HepG2 (cell line): Measurements from ENCODE around the gene CDCA5. TPM values are rescaled to one million over a fixed set of nuclear protein-coding genes. Genes with fewer than 3 reads are reported as not detected.
A peak's percentile ranks its signal among the peaks of the same experiment; 100 is the strongest.
"Not testable (repeated sequence)": the region's sequence is repeated elsewhere in the genome, so short reads cannot be mapped to it uniquely, and the experiment has no call there.

Experiments
- ATAC-seq: fragments of 200-7000 bp; cut with Tn5 transposase; 3 replicates; pipeline ENCODE4 v1.9.1; 2020; ENCODE audit warnings: mild to moderate bottlenecking, moderate library complexity
- BruUV-seq: library from RNA; stranded (reverse); fragments of 400-500 nt; replicated peaks from 2 replicates; lab custom pipeline; 2021; lab: Mats Ljungman, UMichigan
- CTCF ChIA-PET: fragments of 300-600 bp; formaldehyde crosslinking; extraction: SDS; loops from one replicate; lab custom pipeline; 2021; ENCODE audit warnings: low total read pairs, inconsistent platforms, low intra/inter-chr PET ratio; lab: Yijun Ruan, JAX
- POLR2A ChIA-PET: fragments of 350-600 bp; sonication (Branson Sonifier 250); formaldehyde crosslinking; loops from one replicate; lab custom pipeline; 2020; ENCODE audit warnings: antibody characterized with exemption, inconsistent platforms; lab: Yijun Ruan, JAX
- DNase-seq: peaks from one replicate; pipeline ENCODE4 v3.0.0-alpha.2; 2015; ENCODE audit warnings: low spot score
- FAIRE-seq: peaks from 3 replicates; lab custom pipeline; 2011; peaks lifted over from hg19 to GRCh38; lab: Jason Lieb, UNC
- H2AFZ ChIP-seq: one replicate; pipeline ENCODE4 v1.6.1; 2011; ENCODE audit warnings: low read length, inconsistent platforms
- H3K27ac ChIP-seq: fragments of 300-600 bp; 3 replicates; pipeline ENCODE4 v1.8.0; 2011; ENCODE audit warnings: mixed run types, mild to moderate bottlenecking, mixed read lengths, low read length, inconsistent platforms; ENCODE audit not compliant: insufficient read depth; ENCODE audit errors: extremely low read length
- H3K27me3 ChIP-seq, 2 experiments: fragments of 200-600 bp in 1 of 2; 2 replicates in 1 of 2; 3 replicates in 1 of 2; pipeline versions ENCODE4 v1.6.0 to v1.8.0; 2011; ENCODE audit warnings: low read length in 2 of 2, mild to moderate bottlenecking in 2 of 2, moderate library complexity in 2 of 2, inconsistent platforms in 1 of 2; ENCODE audit not compliant: insufficient read depth in 2 of 2, control insufficient read depth in 1 of 2
- H3K36me3 ChIP-seq, 2 experiments: fragments of 200-600 bp in 1 of 2; replicated peaks in 1 of 2; 2 replicates in 1 of 2; 3 replicates in 1 of 2; pipeline versions ENCODE4 v1.5.1 to v1.8.0; 2011; ENCODE audit warnings: low read length in 2 of 2, inconsistent platforms in 1 of 2; ENCODE audit not compliant: insufficient read depth in 2 of 2, control insufficient read depth in 1 of 2
- H3K4me1 ChIP-seq: 2 replicates; pipeline ENCODE4 v1.5.1; 2012; ENCODE audit warnings: low read length, inconsistent platforms; ENCODE audit not compliant: insufficient read depth
- H3K4me2 ChIP-seq: 2 replicates; pipeline ENCODE4 v1.6.0; 2011; ENCODE audit warnings: low read depth, low read length, inconsistent platforms
- H3K4me3 ChIP-seq, 3 experiments: fragments of 200-600 bp in 1 of 3; sonication (generic), shearing (Covaris generic) in 1 of 3; replicated peaks in 1 of 3; 2 replicates each; pipeline ENCODE4 v1.5.1; 2011 to 2016; ENCODE audit warnings: low read length in 3 of 3, inconsistent platforms in 2 of 3, low read depth in 2 of 3, mild to moderate bottlenecking in 2 of 3, control low read depth in 1 of 3, mixed read lengths in 1 of 3; ENCODE audit not compliant: insufficient read depth in 1 of 3
- H3K79me2 ChIP-seq: one replicate; pipeline ENCODE4 v1.6.1; 2011; ENCODE audit warnings: low read length, inconsistent platforms; ENCODE audit not compliant: insufficient read depth
- H3K9ac ChIP-seq: 2 replicates; pipeline ENCODE4 v1.6.0; 2011; ENCODE audit warnings: mild to moderate bottlenecking, low read depth, low read length, inconsistent platforms; ENCODE audit not compliant: insufficient read depth
- H3K9me3 ChIP-seq: 2 replicates; pipeline ENCODE4 v1.5.1; 2012; ENCODE audit warnings: mild to moderate bottlenecking, low read length
- H4K20me1 ChIP-seq: 2 replicates; pipeline ENCODE4 v1.6.0; 2011; ENCODE audit warnings: inconsistent platforms, mild to moderate bottlenecking, low read length, moderate library complexity; ENCODE audit not compliant: insufficient read depth
- CEBPB ChIP-seq: IDR thresholded peaks from 2 replicates; pipeline ENCODE4 v1.6.1; 2011; ENCODE audit warnings: low read depth, low read length, improper control_type of control experiment, borderline replicate concordance
- FOSL1 ChIP-seq: sonication (generic); formaldehyde crosslinking; IDR thresholded peaks from 2 replicates; pipeline ENCODE4 v1.9.0; 2021; ENCODE audit warnings: missing genetic modification reagents, borderline replicate concordance
- ZNF12 ChIP-seq: sonication (generic); formaldehyde crosslinking; IDR thresholded peaks from 2 replicates; pipeline ENCODE4 v1.5.0; 2020; ENCODE audit warnings: missing genetic modification reagents
- WGBS: methylation state at CpG from one replicate; pipeline ENCODE4 v1.1.6; 2017; ENCODE audit warnings: low lambda C conversion rate; 5-methylcytosine and 5-hydroxymethylcytosine counted together
- in situ Hi-C: cut with HindIII; loops from 2 replicates; pipeline ENCODE4 v1.10.0; 2017; ENCODE audit warnings: low pct_unique_long_range_greater_than_20kb; ENCODE audit not compliant: extremely low pct_ligation_motif_present
- intact Hi-C: fragments of 100-400 bp; cut with micrococcal nuclease; formaldehyde crosslinking; loops from one replicate; pipeline ENCODE4 v1.10.0; 2022; ENCODE audit not compliant: unreplicated experiment
- polyA plus RNA-seq, 8 experiments: library from polyadenylated mRNA; depleted of rRNA in 3 of 8; stranded (reverse) in 7 of 8; unstranded in 1 of 8; fragments of >200 nt; fragmentation: Illumina TruSeq in 4 of 8; extraction: Trizol in 4 of 8; gene quantifications; 2 replicates each; pipeline versions ENCODE4 v1.2.1 to v1.2.3, GENCODE V29; 2011 to 2016; ENCODE audit warnings: low read depth in 4 of 8, missing spikeins in 1 of 8, mixed read lengths in 1 of 8; ENCODE audit not compliant: insufficient read depth in 1 of 8
- total RNA-seq, 5 experiments: library from RNA; depleted of rRNA; stranded (reverse); fragments of >200 nt; fragmentation: Illumina TruSeq; extraction: Trizol; gene quantifications; 2 replicates each; pipeline ENCODE4 v1.2.3, GENCODE V29; 2016; ENCODE audit warnings: low read depth in 1 of 5
- TF ChIP-seq, protein P1 (sequence below): sonication (generic); formaldehyde crosslinking; IDR thresholded peaks from 2 replicates; pipeline ENCODE4 v1.4.0; 2020; ENCODE audit warnings: missing genetic modification reagents

Gene CDCA5
- total and polyA plus RNA-seq, 2 of the 13 experiments (the other 11 are each of a cell fraction or from before 2014, with no cell fraction given), result 13.5 to 50.6 TPM

DNA sequence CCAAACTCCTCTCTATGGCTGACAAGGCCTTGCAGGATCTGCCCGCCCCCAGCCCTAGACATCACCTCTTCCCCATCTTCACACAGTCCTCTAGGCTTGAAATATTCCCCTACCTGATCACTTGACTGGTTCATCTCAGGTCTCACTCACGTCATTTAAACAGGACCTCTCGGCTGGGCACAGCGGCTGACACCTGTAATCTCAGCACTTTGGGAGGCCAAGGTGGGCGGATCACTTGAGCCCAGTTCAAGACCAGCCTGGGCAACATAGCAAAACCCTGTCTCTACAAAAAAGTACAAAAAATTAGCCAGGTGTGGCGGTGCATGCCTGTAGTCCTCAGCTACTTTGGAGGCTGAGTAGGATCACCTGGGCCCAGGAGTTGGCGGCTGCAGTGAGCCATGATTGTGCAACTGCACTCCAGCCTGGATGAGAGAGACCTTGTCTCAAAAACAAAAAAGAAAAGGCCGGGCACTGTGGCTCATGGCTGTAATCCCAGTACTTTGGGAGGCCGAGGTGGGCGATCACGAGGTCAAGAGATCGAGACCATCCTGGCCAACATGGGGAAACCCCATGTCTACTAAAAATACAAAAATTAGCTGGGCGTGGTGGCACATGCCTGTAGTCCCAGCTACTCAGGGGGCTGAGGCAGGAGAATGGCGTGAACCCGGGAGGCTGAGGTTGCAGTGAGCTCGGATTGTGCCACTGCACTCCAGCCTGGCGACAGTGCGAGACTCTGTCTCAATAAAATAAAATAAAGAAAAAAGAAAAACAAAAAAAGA, 35.2 kb upstream of the CDCA5 start:
- intact Hi-C loops, H3K9me3 ChIP-seq, H2AFZ ChIP-seq, H3K4me2 ChIP-seq, DNase-seq, H3K27me3 ChIP-seq, CTCF ChIA-PET, H3K9ac ChIP-seq, BruUV-seq, H3K27ac ChIP-seq, in situ Hi-C loops, H4K20me1 ChIP-seq, ATAC-seq, H3K4me3 ChIP-seq, FAIRE-seq: not testable (repeated sequence)
- POLR2A ChIA-PET, result interaction anchor here (1.3 to 4.9 kb wide), 6 partner anchors 9 to 63 kb away, joined by 3 to 72 read pairs (median 8); partner anchors contain the start of genes CAPN1, SPDYC and SYVN1
- Histone ChIP-seq H3K4me1 (peaks cover 46% of the 10 kb centered on the region), H3K36me3 (peaks cover 7 to 23% of the 10 kb centered on the region in 2 experiments; a peak in 4 of 5 replicates), H3K79me2 (peaks cover 35% of the 10 kb centered on the region)
- WGBS, result 97% methylated on average over 18 of the region's 18 CpGs
- 0 out of 2 replicates have a peak, but pooled peaks have one; percentile 28 for TF ChIP-seq ZNF12 (CRISPR knock-in tag)
- TF ChIP-seq, protein P1, sequence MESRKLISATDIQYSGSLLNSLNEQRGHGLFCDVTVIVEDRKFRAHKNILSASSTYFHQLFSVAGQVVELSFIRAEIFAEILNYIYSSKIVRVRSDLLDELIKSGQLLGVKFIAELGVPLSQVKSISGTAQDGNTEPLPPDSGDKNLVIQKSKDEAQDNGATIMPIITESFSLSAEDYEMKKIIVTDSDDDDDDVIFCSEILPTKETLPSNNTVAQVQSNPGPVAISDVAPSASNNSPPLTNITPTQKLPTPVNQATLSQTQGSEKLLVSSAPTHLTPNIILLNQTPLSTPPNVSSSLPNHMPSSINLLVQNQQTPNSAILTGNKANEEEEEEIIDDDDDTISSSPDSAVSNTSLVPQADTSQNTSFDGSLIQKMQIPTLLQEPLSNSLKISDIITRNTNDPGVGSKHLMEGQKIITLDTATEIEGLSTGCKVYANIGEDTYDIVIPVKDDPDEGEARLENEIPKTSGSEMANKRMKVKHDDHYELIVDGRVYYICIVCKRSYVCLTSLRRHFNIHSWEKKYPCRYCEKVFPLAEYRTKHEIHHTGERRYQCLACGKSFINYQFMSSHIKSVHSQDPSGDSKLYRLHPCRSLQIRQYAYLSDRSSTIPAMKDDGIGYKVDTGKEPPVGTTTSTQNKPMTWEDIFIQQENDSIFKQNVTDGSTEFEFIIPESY (CRISPR knock-in tag), result peak; percentile 55; the same call in 1 of the 2 replicates
- TF ChIP-seq CEBPB, result peak; percentile 57; the same call in 1 of the 2 replicates
- TF ChIP-seq FOSL1 (CRISPR knock-in tag), result 0 out of 2 replicates have a peak, but pooled peaks have one; percentile 8
